Adipocyte (in vitro differentiated cells): ENCODE results near the gene NNT.

Source experiments
- DNase-seq: peaks from one replicate; pipeline ENCODE4 v3.0.0-alpha.2; 2015; ENCODE audit warnings: low read depth
- H3K27me3 ChIP-seq: replicated peaks from 2 replicates; pipeline ENCODE4 v1.7.0; 2013; ENCODE audit warnings: mild to moderate bottlenecking, low read length, moderate library complexity; ENCODE audit not compliant: control insufficient read depth, insufficient read depth
- H3K36me3 ChIP-seq: 2 replicates; pipeline ENCODE4 v1.7.0; 2013; ENCODE audit warnings: low read length, mild to moderate bottlenecking, moderate library complexity; ENCODE audit not compliant: control insufficient read depth, insufficient read depth, severe bottlenecking
- H3K4me1 ChIP-seq: 2 replicates; pipeline ENCODE4 v1.7.0; 2013; ENCODE audit warnings: mild to moderate bottlenecking, low read length, moderate library complexity; ENCODE audit not compliant: control insufficient read depth, insufficient read depth
- H3K4me3 ChIP-seq: 2 replicates; pipeline ENCODE4 v1.7.0; 2013; ENCODE audit warnings: mild to moderate bottlenecking, low read length, moderate library complexity
- H3K9ac ChIP-seq: 2 replicates; pipeline ENCODE4 v1.7.0; 2013; ENCODE audit warnings: mild to moderate bottlenecking, low read length, moderate library complexity
- H3K9me3 ChIP-seq: 2 replicates; pipeline ENCODE4 v1.7.0; 2013; ENCODE audit warnings: mild to moderate bottlenecking, low read length, moderate library complexity; ENCODE audit not compliant: control insufficient read depth

Gene NNT

DNA sequence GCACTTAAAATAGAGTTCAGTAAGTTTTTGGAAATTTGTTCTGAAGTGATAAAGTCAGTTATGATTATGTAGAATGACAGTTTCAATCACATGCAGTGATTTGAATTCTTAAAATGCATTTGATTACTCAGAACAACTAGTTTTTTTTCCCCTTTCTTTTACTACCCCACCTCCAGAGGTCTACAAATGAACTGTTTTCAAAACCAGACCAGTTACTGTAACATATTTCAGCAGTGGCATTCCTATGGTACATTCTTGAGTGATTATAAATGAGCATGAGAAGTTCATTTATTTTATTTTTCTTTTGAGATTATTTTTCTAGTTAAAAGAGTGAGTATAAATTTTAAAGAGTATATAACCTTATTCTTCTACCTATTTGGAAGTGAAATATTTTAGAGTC is 71.6 kb downstream of the NNT start:
- H3K27me3 ChIP-seq, result no peaks in the 10 kb centered on the region
- peak; percentile 57 for DNase-seq
- H3K4me1 ChIP-seq, result peaks cover 30% of the 10 kb centered on the region
- no peaks in the 10 kb centered on the region for H3K9me3 ChIP-seq
- peaks cover 16% of the 10 kb centered on the region for H3K36me3 ChIP-seq
- no peak overlapping the region for H3K4me3 ChIP-seq
- H3K9ac ChIP-seq, result peak overlapping the region; percentile 33

DNA sequence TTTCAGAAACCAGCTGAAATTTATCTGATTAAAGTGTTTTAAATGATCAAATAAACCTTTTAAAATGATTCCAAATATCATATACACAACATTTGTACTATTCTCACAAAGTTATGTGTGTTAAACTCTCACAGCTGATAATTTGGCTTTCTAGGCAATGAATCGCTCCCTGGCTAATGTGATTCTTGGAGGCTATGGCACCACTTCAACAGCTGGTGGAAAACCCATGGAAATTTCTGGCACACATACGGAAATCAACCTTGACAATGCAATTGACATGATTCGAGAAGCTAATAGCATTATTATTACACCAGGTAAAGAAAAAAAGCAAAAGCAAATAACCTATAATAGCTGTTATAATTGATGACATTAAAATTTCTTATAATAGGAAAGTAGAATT is 72.4 kb downstream of the NNT start:
- DNase-seq, result no peak
- Histone ChIP-seq H3K4me3 (no peak overlapping the region), H3K4me1 (peaks cover 30% of the 10 kb centered on the region), H3K9me3 (no peaks in the 10 kb centered on the region), H3K27me3 (no peaks in the 10 kb centered on the region), H3K9ac (no peak overlapping the region), H3K36me3 (peaks cover 16% of the 10 kb centered on the region)

DNA sequence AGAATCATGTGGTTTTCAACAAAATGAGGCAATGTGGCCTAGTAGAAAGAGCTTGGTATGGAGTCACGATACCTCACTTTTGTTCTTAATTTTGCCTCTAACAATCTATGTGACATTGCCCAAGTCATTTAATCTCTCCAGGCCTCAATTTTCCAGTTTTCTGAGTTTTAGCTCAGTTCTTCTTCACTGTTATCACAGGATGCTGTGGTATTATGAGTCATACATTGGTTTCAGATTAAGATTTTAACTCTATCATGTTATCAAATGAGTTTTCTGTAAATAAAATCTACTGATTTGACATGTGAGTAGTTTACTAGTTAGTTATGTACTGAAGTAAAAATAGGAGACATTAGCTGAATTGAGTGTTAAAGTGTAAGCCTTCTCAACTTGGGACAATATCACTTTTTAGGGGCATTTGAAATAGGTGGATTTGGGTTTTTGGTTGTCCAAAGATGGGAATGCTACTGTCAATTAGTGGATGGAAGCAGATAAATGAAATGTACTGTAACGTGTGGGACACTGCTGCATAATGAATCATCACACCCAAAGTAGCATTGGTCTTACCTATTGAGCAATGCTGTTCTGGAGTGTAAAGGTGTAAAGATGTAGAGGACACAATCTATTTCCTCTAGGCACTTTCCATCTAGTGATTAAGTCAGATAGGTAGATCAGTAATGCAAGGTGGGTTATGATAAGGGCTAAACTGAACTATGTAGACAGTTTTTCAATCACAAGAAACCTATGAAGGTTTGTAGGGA is 73.3 kb downstream of the NNT start:
- H3K9ac ChIP-seq, result no peak overlapping the region

DNA sequence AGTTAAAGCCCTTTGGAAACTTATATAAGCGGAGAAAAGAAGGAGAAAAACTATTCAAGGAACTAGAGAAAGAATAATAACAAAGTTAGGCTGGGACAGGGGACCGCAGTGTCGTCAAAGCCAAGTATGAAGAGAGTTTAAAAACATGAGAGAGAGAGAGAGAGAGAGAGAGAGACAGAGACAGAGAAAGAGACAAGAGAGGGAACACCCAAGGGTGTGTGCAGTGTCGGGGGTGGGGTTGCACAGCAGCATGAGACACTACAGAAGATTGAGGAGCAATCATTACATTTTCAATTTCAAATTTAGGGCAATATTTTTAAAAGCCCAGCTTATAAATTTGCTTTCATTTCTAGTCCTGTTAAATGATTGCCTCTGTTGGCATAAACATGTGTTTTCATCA is 74.3 kb downstream of the NNT start:
- H3K9ac ChIP-seq, result no peak overlapping the region
- no peak for DNase-seq
- H3K4me1 ChIP-seq, result peaks cover 30% of the 10 kb centered on the region
- H3K4me3 ChIP-seq, result no peak overlapping the region
- H3K27me3 ChIP-seq, result no peaks in the 10 kb centered on the region
- no peaks in the 10 kb centered on the region for H3K9me3 ChIP-seq
- H3K36me3 ChIP-seq, result peaks cover 16% of the 10 kb centered on the region

More for the DNA sequence above, 73.3 kb downstream of the NNT start:
- H3K9me3 ChIP-seq, result no peaks in the 10 kb centered on the region
- DNase-seq, result no peak
- H3K27me3 ChIP-seq, result no peaks in the 10 kb centered on the region
- H3K4me3 ChIP-seq, result no peak overlapping the region
- peaks cover 30% of the 10 kb centered on the region for H3K4me1 ChIP-seq
- H3K36me3 ChIP-seq, result peaks cover 16% of the 10 kb centered on the region

DNA sequence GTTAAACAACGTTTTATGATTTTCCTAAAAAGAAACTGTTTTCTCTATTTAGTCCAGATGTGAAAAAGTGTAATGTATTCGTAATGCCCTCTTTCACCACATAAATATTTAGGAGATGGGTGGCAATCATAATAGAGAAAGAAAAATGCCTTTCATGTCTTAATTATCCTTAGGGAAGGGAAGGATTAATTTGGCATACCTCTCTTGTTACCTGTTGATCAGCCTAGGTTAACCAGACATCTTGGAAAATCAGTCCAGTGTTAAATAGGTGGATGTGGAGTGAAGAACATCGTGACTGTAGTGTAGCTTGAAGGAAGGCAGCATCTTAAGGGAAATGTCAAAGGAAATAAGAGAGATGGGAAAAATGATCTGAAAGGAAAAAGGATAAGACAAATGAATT is 76.2 kb downstream of the NNT start:
- no peak overlapping the region for H3K4me3 ChIP-seq
- no peaks in the 10 kb centered on the region for H3K9me3 ChIP-seq
- peaks cover 14% of the 10 kb centered on the region for H3K36me3 ChIP-seq
- H3K4me1 ChIP-seq, result peaks cover 38% of the 10 kb centered on the region
- no peak overlapping the region for H3K9ac ChIP-seq
- H3K27me3 ChIP-seq, result no peaks in the 10 kb centered on the region
- DNase-seq, result no peak

DNA sequence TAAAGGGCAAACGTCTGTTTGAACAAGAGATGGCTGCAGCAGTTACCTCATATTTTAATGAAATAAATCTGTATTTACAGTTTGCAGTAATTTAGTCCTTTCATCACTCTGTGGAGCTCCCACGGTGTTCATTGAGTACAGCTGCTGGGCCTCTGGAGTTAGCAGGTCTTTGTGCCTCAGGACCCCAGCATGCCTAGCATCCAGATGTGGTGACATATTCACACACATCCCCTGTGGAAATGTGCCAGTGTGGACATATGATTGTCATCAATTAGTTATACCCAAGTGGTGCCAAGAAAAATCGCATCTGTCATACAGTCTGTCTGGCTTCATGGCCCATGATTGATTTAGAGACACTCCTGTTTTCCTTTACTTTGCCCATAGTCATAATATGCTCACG is 77.3 kb downstream of the NNT start:
- no peaks in the 10 kb centered on the region for H3K9me3 ChIP-seq
- no peaks in the 10 kb centered on the region for H3K27me3 ChIP-seq
- H3K4me1 ChIP-seq, result peaks cover 38% of the 10 kb centered on the region
- peaks cover 13% of the 10 kb centered on the region for H3K36me3 ChIP-seq
- H3K9ac ChIP-seq, result no peak overlapping the region
- H3K4me3 ChIP-seq, result no peak overlapping the region
- peak; percentile 28 for DNase-seq

DNA sequence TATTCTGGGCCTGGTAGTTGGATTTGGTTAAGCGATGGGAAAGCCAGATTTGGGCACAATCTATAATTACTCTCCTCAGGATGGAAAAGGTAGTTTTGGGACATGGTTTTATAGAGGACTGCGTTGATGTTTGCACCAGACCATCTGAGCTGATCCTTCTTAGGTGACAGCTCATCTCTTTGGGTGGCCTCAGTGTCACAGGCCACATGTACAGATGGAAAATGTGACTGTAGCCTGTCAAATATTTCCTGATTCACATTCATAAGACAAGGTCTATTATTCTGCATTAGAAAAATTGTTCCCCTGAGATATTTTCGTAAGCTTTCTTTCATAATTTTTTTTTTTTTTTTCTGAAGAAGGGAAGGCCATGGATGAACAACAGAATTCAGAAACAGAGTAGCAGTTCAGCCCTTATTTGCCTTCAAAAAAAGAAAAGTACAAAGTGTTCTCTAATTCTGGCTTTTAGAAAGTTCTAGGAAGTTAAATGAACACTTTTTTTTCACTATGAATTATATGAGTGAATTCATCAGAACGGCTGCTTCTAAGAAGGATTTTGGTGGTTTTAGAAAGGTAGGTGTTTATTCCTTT is 81.0 kb downstream of the NNT start:
- Histone ChIP-seq H3K9me3 (no peaks in the 10 kb centered on the region), H3K4me1 (peaks cover 30% of the 10 kb centered on the region), H3K9ac (no peak overlapping the region)

DNA sequence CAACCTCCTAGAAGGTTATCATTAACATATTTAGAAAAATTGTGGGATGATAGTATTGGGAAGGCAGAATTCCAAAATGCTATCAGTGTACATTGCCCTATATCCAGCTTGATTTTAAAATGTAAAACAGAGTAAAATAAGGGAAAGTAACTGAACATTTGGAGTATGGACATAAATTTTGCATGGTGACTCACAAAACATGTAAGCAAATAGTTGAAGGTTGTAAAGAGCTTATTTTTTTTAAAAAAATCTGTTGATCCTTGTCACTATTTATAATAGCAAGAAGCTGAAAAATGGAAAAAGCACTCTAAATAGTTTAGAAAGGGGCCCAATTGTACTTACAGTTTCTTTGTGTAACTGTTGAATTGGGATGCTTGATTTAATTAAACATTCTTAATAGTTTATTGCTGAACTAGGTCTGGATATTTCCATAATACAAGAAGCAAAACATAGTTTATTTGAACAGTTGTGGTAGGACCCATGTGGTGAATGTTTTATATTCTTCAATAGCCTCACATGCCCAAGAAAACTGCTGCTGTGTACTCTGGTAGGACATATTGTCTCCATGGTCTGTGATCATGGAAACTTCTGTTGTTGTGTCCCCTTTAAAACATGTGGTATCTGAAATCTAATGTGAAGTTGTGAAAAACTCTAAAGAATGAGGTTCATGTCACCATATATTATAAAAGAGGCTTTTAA is 82.4 kb downstream of the NNT start:
- H3K27me3 ChIP-seq, result no peaks in the 10 kb centered on the region
- peaks cover 30% of the 10 kb centered on the region for H3K4me1 ChIP-seq
- H3K9ac ChIP-seq, result no peak overlapping the region
- H3K36me3 ChIP-seq, result no peaks in the 10 kb centered on the region
- H3K4me3 ChIP-seq, result no peak overlapping the region
- H3K9me3 ChIP-seq, result no peaks in the 10 kb centered on the region
- DNase-seq, result peak; percentile 42

More for the DNA sequence above, 81.0 kb downstream of the NNT start:
- DNase-seq, result no peak
- Histone ChIP-seq H3K27me3 (no peaks in the 10 kb centered on the region), H3K36me3 (no peaks in the 10 kb centered on the region), H3K4me3 (no peak overlapping the region)

DNA sequence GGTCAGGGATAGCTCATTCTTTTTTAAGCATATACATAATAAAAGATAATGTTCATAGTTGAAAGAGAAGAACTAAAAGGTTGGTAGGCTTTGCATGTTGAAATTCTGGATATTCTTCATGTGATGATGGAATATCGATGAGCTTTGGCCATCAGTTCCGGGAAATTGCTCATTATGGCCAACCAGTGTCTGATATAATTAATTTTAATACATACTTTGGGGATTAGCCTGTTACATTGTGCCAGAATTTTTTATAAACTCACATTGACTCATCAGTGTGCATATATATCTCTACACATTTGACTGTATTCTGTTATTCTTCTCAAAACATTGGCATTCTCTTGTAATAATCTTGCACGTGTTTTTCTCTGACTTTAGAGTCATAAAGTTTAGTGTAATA is 84.3 kb downstream of the NNT start:
- H3K9ac ChIP-seq, result no peak overlapping the region
- no peaks in the 10 kb centered on the region for H3K27me3 ChIP-seq
- no peaks in the 10 kb centered on the region for H3K9me3 ChIP-seq
- no peak for DNase-seq
- no peak overlapping the region for H3K4me3 ChIP-seq
- H3K36me3 ChIP-seq, result no peaks in the 10 kb centered on the region
- peaks cover 30% of the 10 kb centered on the region for H3K4me1 ChIP-seq

DNA sequence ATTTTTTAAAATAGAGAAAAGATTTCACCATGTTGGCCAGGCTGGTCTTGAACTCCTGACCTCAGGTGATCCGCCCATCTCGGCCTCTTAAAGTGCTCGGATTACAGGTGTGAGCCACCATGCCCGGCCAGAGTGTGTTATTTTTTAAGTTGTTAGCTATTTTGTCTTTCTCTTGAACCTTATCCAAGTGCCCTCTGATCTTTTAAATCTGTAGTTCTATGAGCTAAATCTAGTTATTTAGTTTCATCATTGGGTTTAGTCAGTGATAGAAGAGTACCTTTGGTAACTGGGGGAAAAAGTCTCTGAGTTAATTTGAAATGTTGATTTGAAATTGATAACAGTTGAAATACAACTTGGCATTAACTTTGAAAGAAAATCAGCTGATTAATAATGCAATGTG is 88.3 kb downstream of the NNT start:
- Histone ChIP-seq H3K9ac (no peak overlapping the region), H3K9me3 (no peaks in the 10 kb centered on the region), H3K4me1 (peaks cover 10% of the 10 kb centered on the region), H3K27me3 (no peaks in the 10 kb centered on the region), H3K4me3 (no peak overlapping the region), H3K36me3 (peaks cover 3% of the 10 kb centered on the region)
- no peak for DNase-seq

DNA sequence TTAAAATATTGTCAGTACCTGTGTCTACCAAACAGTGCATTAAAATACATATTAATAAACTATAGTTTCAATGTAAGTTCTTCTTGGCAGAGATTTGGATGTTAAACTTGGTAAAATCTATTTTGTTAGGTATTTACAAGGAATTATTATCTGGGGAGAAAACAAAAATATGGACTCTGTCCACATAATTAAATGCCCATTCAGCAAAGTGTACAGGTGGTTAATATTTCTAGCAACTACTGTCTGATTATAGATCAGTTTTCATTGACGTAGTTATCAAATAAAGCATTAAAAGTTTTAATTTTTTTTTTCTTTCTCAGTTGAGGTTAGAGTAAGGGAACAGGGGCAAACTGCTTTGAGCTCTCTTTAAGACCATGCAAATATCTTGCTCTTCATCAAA is 88.9 kb downstream of the NNT start:
- Histone ChIP-seq H3K4me1 (peaks cover 10% of the 10 kb centered on the region), H3K9ac (no peak overlapping the region), H3K4me3 (no peak overlapping the region), H3K27me3 (no peaks in the 10 kb centered on the region), H3K9me3 (no peaks in the 10 kb centered on the region), H3K36me3 (peaks cover 8% of the 10 kb centered on the region)
- DNase-seq, result no peak
